IPS-18c (cell line): ENCODE measurements around the gene CPVL.

Experiments used
- H3K4me3 ChIP-seq: 2 replicates; pipeline ENCODE4 v1.7.0; 2013; ENCODE audit warnings: low read depth, mild to moderate bottlenecking, low read length, moderate library complexity; ENCODE audit not compliant: insufficient read depth
- H3K9me3 ChIP-seq: one replicate; pipeline ENCODE4 v1.6.1; 2013; ENCODE audit warnings: mild to moderate bottlenecking, low read length, moderate library complexity; ENCODE audit not compliant: control insufficient read depth, insufficient read depth

The CPVL gene

GRCh38 chr7:29146057-29146706 is at the start of gene CPVL:
Gene CPVL, minus strand, starts transcription at chr7:29146537. Its CDS starts 25,476 bp downstream, at chr7:29121061.
- Histone ChIP-seq H3K4me3 (peak within 1 kb of the TSS; percentile 80), H3K9me3 (peaks cover 6% of the 10 kb centered on the region)

DNA sequence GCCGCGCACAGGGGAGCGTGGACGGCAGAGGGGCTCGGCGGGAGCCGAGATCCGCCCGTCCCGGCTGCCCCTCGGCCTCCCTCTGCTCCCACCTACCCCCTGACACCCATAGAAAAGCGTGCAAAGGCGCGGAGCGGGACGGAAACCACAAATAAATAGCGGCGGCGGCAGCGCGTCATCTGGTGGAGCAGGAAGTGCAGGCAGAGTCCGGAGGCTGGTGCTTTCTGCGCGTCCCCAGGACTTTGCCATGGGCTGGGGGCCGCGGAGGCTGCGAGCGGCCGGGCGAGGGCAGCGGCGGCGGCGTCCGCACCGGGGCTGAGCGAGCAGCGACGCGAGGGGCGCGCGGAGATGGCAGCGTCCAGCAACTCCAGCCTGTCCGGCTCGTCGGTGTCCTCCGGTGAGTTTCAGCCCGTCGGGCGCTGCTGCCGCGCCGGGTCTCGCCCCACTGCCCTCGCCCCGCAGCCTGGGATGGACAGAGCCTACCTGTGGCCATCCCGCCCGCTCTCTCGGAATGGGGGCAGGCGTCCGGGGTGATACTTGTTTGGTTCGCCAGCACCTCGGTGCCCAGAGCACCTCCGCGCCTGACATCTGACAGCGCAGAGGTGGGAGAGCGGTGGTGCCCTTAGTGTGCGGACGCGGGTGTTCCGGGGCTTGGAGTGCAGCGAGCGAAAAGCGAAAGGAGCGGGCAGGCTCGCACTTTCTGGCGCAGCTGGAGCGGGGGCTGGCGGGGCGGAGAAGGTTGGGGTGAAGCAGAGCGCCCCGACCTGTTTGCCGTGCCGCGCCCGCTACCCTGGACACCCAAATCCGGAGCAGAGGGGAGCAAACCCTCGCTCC is 48.5 kb upstream of the CPVL start, which contains the start of gene CHN2:
Gene CHN2, plus strand, starts transcription at position 182 of the 834 bp plus-strand sequence.
- peak within 1 kb of the TSS; percentile 74 for H3K4me3 ChIP-seq

GRCh38 chr7:29194206-29194593 is 47.9 kb upstream of the CPVL start:
- Histone ChIP-seq H3K9me3 (no peaks in the 10 kb centered on the region), H3K4me3 (peak overlapping the region; percentile 74)

More for the DNA sequence above, 48.5 kb upstream of the CPVL start, which contains the start of gene CHN2:
- no peaks in the 10 kb centered on the region for H3K9me3 ChIP-seq

DNA sequence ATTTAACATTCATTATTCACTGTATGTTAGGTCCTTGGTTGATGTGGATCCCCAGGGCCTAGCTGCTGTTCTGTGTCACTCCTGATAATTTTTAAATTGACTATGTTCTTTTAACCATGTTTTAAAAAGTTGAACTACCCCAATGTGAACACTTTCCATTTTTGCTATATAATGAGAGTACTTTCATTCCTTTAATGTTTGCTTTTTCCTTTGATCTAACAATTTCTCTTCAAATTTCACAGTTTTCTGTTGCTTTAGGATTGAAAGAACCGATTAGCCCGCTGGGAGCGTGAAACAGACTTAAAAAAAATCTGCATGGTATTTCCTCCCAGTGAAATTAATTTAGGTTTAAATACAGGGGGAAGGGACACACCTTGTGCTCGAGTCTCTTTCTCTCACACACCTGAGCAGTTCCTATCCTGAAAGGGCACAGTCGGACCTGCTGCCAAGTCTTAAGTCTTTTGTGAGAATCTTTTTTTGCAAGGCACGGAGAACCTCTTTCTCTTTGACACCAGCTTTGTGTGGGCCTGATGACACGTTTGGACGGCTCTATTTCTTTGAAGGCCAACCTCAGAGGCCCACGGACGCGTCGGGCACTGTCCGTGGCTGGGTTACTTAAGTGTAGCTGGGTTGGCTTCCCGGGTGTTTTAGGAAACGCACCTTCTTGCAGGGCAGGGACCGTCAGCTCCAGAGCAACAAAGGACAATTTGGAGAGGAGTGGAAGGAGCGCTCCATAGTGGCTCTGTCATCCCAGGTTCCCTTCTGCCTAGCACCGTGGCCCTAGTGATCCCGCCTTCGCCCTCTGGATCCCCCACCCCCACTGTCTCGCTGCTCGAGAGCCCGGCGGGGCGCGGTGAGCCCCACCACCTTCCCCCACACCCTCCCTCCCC is 47.2 kb upstream of the CPVL start:
- H3K9me3 ChIP-seq: no peaks in the 10 kb centered on the region
- peak overlapping the region; percentile 74 for H3K4me3 ChIP-seq

DNA sequence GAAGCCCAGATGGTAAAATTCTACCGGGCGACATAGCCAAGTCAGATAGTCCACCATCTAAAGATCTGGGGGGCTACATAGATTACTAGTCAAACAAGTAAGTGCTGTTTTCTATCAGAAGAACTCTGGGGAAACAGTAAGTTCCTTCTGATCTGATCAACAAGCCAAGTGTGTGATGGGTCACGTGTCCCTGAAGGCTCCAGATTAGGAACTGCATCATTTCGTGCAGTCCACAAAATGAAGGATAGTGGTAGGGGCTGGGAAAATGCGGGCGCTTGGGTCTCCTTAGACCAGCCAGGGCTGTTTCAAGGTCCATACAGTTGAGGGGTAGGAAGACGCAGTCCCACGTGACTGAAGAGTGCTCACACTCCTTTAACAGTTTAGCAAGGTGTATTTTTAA is 46.5 kb upstream of the CPVL start:
- no peak overlapping the region for H3K4me3 ChIP-seq
- H3K9me3 ChIP-seq: no peaks in the 10 kb centered on the region

GRCh38 chr7:29192323-29192722 is 46.0 kb upstream of the CPVL start:
- Histone ChIP-seq H3K4me3 (no peak overlapping the region), H3K9me3 (no peaks in the 10 kb centered on the region)

GRCh38 chr7:29190349-29191045 is 44.2 kb upstream of the CPVL start:
- Histone ChIP-seq H3K4me3 (no peak overlapping the region), H3K9me3 (no peaks in the 10 kb centered on the region)

- no peaks in the 10 kb centered on the region for H3K9me3 ChIP-seq
Measured at GRCh38 chr7:29189743-29190201, 43.4 kb upstream of the CPVL start.

DNA sequence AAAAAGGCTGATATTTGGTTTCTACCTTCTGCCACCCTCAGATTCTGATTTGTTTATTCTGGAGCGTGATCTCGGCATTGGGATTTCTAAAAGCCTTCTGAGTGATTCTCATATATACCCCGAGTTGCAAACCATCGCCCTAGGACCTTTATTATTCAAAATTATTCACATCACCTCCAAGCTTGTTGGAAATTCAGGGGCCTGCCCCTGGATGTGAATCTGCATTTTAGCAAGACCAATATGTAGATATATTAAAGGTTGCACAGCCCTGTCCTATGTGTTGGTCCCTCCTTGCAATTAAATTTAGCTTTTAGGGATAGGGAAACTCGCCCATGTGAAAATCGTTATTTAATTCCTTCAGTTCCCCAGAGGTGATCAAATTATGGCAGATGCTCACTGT is 39.3 kb upstream of the CPVL start:
- H3K4me3 ChIP-seq: no peak overlapping the region
- no peaks in the 10 kb centered on the region for H3K9me3 ChIP-seq

More at GRCh38 chr7:29189743-29190201, 43.4 kb upstream of the CPVL start:
- no peak overlapping the region for H3K4me3 ChIP-seq

- no peak overlapping the region for H3K4me3 ChIP-seq
- H3K9me3 ChIP-seq: no peaks in the 10 kb centered on the region
Measured at GRCh38 chr7:29184599-29184998, 38.3 kb upstream of the CPVL start.

- Histone ChIP-seq H3K4me3 (no peak overlapping the region), H3K9me3 (no peaks in the 10 kb centered on the region)
Measured at GRCh38 chr7:29179115-29179514, 32.8 kb upstream of the CPVL start.

DNA sequence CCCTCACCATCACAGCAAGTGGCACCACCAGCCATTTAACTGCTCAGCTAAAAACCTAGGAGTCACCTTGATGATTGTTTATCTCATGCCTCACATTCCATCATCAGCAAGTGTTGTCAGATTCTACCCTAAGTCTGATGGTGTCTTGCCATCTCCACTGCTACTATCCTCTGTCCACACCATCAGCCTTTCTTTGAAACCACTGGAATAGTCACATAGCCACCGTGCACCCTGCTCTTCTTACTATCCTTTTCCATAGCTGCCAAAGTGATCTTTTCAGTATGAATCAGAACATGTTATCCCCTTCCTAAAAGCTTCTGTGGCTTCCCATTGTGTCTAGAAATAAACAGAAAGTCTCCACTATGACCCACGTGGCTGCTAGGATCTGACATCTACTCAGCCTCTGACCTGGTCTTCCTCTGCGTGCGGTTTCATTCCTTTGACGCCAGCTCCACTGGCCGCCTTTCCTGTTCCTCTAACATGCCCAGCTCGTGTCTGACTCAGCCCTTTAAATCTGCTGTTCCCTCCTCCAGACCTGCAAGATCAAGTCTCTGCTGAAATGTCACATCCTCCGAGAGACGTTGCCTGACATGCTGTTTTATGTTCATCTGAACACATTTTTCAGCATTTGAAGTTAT is 31.7 kb upstream of the CPVL start:
- Histone ChIP-seq H3K9me3 (no peaks in the 10 kb centered on the region), H3K4me3 (no peak overlapping the region)

- Histone ChIP-seq H3K9me3 (no peaks in the 10 kb centered on the region), H3K4me3 (no peak overlapping the region)
Measured at GRCh38 chr7:29173458-29173857, 27.1 kb upstream of the CPVL start.

DNA sequence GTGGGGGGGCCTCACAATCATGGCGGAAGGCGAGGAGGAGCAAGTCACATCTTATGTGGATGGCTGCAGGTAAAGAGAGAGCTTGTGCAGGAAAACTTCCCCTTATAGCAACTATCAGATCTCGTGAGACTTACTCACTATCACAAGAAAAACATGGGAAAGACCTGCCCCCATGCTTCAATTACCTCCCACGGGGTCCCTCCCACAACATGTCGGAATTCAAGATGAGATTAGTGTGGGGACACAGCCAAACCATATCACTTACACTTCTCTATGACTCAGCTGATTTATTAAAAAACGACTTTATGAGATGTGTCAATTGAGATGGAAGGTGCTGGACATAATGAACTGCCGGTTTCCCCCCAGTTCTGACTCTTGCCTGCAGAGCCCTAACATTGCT is 24.4 kb upstream of the CPVL start:
- H3K9me3 ChIP-seq: no peaks in the 10 kb centered on the region

GRCh38 chr7:29167721-29168120 is 21.4 kb upstream of the CPVL start:
- H3K9me3 ChIP-seq: no peaks in the 10 kb centered on the region
- H3K4me3 ChIP-seq: no peak overlapping the region

More for the DNA sequence above, 24.4 kb upstream of the CPVL start:
- H3K4me3 ChIP-seq: no peak overlapping the region

DNA sequence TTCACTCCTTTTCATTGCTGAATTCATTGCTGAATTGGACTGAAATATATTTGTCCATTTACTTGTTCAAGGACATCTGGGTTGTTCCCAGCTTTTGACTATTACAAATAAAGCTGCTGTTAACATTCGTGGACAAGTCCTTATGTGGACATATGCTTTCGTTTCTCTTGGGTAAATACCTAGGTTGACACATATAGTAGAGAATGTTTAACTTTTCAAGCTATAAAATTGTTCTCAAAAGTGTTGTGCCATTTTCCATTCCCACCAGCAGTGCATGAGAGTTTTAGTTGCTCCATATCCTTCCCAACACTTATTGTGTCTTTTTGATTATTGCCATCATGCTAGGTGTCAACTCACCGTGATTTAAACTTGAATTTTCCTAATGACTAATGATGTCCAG is 17.5 kb upstream of the CPVL start:
- H3K4me3 ChIP-seq: no peak overlapping the region
- H3K9me3 ChIP-seq: no peaks in the 10 kb centered on the region
